Fibroblast of villous mesenchyme (primary cell): ENCODE measurements around the gene TNFRSF1B. TPM values are rescaled to one million over a fixed set of nuclear protein-coding genes. Genes with fewer than 3 reads are reported as not detected.

Experiments used
- DNase-seq: peaks from one replicate; pipeline ENCODE4 v3.0.0-alpha.2; 2010; ENCODE audit warnings: low read depth
- H3K4me3 ChIP-seq: 2 replicates; pipeline ENCODE4 v1.5.1; 2011; ENCODE audit warnings: low read depth, mild to moderate bottlenecking, low read length
- CTCF ChIP-seq: IDR thresholded peaks from 2 replicates; pipeline ENCODE4 v1.5.1; 2012; ENCODE audit warnings: low read depth, mild to moderate bottlenecking, low read length; ENCODE audit not compliant: insufficient read depth
- total RNA-seq: library from RNA; depleted of rRNA; stranded (reverse); fragments of >200 nt; gene quantifications from 2 replicates; pipeline ENCODE4 v1.2.3, GENCODE V29; 2012

The TNFRSF1B gene
- total RNA-seq, 1 donor, result 25.9 TPM

- no peak for TF ChIP-seq CTCF
- DNase-seq, result no peak
- no peak overlapping the region for H3K4me3 ChIP-seq
Observed at GRCh38 chr1:12206792-12207424, 40.1 kb downstream of the TNFRSF1B start.

GRCh38 chr1:12208271-12208670 lies 41.5 kb downstream of the TNFRSF1B start:
- no peak for DNase-seq
- H3K4me3 ChIP-seq, result no peak overlapping the region

GRCh38 chr1:12208764-12209494 lies 42.1 kb downstream of the TNFRSF1B start:
- peak; percentile 90 for TF ChIP-seq CTCF
- no peak overlapping the region for H3K4me3 ChIP-seq
- DNase-seq, result peak; percentile 76

More at GRCh38 chr1:12208271-12208670, 41.5 kb downstream of the TNFRSF1B start:
- no peak for TF ChIP-seq CTCF

- no peak overlapping the region for H3K4me3 ChIP-seq
- DNase-seq, result no peak
- no peak for TF ChIP-seq CTCF
Observed at GRCh38 chr1:12209495-12209832, 42.7 kb downstream of the TNFRSF1B start.

- no peak for TF ChIP-seq CTCF
Observed at GRCh38 chr1:12215118-12215961, 48.5 kb downstream of the TNFRSF1B start.

GRCh38 chr1:12219800-12220199 lies 53.0 kb downstream of the TNFRSF1B start:
- TF ChIP-seq CTCF, result no peak
- H3K4me3 ChIP-seq, result no peak overlapping the region
- no peak for DNase-seq

More at GRCh38 chr1:12215118-12215961, 48.5 kb downstream of the TNFRSF1B start:
- no peak for DNase-seq
- no peak overlapping the region for H3K4me3 ChIP-seq
